GM10266 (cell line): ENCODE measurements around the gene INPP4B.

Experiments
- DNase-seq: peaks from one replicate; pipeline ENCODE4 v3.0.0; 2012; ENCODE audit errors: extremely low spot score
- TF ChIP-seq, protein P1 (sequence below): IDR thresholded peaks from 2 replicates; pipeline ENCODE4 v1.5.1; 2012; ENCODE audit warnings: mild to moderate bottlenecking, low read depth; ENCODE audit not compliant: control insufficient read depth, insufficient read depth; ENCODE audit errors: missing control alignments

The INPP4B gene

DNA sequence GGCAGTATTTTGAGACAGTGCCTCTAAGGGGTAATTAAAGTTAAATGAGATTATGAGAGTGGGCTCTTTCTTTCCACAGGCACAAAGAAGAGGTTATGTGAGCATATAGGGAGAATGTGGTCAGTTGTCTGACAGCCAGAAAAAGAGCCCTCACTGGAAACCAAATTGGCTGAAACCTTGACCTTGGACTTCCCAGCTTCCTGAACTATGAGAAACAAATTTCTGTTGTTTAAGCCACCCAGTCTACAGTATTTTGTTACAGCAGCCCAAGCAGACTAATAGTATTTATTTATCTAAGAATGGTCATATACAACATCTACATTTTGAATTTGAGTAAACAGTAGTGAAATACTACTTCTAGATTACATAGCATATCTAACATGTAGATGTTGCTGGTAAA, 736.0 kb downstream of the INPP4B start:
- DNase-seq, result no peak
- TF ChIP-seq, protein P1, sequence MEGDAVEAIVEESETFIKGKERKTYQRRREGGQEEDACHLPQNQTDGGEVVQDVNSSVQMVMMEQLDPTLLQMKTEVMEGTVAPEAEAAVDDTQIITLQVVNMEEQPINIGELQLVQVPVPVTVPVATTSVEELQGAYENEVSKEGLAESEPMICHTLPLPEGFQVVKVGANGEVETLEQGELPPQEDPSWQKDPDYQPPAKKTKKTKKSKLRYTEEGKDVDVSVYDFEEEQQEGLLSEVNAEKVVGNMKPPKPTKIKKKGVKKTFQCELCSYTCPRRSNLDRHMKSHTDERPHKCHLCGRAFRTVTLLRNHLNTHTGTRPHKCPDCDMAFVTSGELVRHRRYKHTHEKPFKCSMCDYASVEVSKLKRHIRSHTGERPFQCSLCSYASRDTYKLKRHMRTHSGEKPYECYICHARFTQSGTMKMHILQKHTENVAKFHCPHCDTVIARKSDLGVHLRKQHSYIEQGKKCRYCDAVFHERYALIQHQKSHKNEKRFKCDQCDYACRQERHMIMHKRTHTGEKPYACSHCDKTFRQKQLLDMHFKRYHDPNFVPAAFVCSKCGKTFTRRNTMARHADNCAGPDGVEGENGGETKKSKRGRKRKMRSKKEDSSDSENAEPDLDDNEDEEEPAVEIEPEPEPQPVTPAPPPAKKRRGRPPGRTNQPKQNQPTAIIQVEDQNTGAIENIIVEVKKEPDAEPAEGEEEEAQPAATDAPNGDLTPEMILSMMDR, result no peak

DNA sequence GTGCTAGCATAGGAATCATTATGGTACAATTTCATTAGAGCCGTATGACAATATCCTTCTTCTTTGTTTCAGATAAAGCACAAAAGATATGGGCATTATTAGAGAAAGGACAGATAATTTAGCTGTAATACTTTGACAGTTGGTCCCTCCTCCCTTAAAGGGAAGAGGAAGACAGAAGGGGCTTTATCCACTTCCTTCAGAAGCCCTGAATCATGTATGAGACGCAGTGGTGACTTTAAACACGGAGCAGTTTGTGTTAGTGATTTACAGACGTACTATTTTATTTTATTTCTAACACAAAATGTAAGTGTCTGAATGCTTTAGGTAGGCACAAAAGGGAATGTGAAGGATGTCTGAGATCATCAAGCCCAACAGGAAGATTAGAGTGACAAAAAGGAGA, 742.1 kb downstream of the INPP4B start:
- TF ChIP-seq, protein P1, result no peak
- no peak for DNase-seq

DNA sequence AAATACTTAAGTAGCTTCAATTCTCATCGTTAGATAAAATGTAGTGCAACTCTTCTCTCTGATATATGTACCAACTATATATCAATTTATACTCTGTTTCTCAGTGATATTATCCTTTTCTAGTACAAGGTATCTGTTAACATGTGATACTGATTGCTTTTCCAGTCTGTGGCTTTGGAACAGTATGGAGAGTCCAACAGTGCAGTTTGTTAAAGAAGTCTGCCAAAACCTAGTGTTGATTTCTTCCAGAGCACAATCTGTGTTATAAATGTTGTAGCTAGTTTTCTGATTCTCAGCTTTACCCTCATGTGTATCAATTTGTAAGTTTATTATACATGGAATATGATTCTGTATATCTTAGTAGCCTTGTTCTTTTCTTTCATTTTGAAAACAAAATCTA, 744.7 kb downstream of the INPP4B start:
- no peak for DNase-seq
- TF ChIP-seq, protein P1, result no peak

DNA sequence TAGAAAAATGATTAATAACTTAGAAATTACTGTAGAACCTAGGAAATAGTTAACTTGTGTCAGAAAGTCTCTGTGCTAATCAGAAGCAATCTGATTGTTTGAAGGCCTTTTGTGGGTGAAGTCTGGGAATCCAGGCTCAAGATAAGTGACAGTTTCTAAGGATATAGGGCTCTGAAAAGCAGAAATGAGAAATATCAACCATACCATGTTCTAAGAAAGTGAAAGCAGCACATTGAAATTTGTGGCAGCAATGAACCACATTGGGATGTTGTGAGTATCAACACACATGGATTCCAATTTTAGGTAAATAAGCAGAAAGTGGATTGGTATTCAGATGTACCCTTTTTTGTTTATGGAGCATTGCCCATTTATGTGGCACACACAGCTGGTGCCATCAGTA, 745.2 kb downstream of the INPP4B start:
- no peak for DNase-seq
- TF ChIP-seq, protein P1, result no peak

DNA sequence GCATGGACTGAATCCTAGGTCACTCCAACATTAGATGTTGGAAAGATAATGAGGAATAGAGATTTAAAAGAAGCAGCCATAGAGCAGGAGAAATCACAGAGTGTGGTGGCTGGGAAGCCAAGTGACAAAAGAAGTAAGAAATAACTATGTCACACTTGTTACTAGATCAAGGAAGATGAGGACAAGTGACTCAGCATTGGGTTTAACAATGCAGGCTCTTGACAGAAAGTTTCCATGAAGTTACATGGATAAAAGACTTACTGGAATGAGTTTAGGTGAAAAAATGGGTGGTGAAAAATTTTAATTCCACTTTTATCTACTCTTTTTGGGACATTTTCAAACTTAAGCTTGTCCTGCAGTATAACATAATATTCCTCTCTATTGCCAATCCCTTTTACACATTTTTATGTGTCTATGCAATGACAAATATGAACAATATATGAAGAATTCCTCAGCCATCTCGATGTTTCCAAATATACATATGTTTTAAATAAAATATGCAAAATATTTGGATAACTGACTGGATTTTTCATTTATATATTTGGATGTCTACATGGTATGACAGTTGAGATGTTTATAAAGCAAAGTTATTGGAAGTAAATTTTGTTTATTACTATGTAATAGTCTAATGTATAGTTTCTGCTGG, 747.1 kb downstream of the INPP4B start:
- TF ChIP-seq, protein P1, result no peak
- DNase-seq, result no peak

DNA sequence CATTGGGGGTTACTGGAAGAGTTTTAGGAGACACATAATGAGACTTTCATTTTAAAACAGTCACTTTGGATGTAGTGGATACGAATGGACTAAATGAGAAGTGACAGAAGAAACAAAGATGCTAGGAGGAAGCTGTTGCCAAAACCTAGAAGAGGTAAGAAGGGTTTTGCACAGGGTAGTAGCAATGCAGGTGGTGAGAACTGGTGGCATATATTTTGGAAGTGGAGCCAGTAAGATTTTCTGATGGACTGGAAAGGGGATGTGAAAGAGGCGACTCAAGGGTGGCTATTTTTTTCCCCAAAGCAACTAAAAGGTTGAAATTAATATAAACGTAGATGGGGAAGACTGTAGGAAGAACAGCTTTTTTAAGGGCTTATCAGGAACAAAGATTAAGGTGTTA, 747.7 kb downstream of the INPP4B start:
- TF ChIP-seq, protein P1, result no peak
- DNase-seq, result no peak

DNA sequence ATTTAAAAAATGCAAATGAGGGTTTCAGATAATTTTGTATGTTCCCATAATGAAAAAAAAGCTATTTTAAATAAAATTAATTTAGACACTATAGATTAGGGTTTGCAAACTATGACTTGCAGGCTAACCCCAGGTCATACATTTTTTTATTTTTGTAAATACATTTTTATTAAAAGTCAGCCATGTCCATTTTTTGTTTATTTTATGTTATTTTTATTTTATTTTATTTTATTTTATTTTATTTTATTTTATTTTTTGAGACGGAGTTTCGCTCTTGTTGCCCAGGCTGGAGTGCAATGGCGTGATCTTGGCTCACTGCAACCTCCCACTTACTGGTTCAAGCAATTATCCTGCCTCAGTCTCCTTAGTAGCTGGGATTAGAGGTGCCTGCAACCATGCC, 749.1 kb downstream of the INPP4B start:
- TF ChIP-seq, protein P1, result no peak
- DNase-seq, result no peak
